Uterus (tissue), 4 donors: Measurements from ENCODE around the gene MMP20. TPM values are rescaled to one million over a fixed set of nuclear protein-coding genes. Genes with fewer than 3 reads are reported as not detected.

Source experiments
- DNase-seq, 2 donors: peaks; one replicate each; pipeline ENCODE4 v3.0.0-alpha.2; 2019 to 2020
- H3K27ac ChIP-seq, 2 donors: fragments of 200-600 bp; sonication (generic); 1 replicate in 1 of 2; 2 replicates in 1 of 2; pipeline ENCODE4 v1.5.1; 2016 to 2018
- H3K27me3 ChIP-seq, 2 donors: fragments of 200-600 bp; sonication (generic); one replicate each; pipeline ENCODE4 v1.5.1; 2018 to 2019; ENCODE audit warnings: control low read depth in 1 of 2
- H3K36me3 ChIP-seq, 2 donors: fragments of 200-600 bp; sonication (generic); one replicate each; pipeline ENCODE4 v1.5.1; 2019; ENCODE audit warnings: control low read depth in 1 of 2
- H3K4me1 ChIP-seq, 2 donors: fragments of 200-600 bp; sonication (generic); one replicate each; pipeline ENCODE4 v1.5.1; 2018 to 2019; ENCODE audit warnings: control low read depth in 1 of 2
- H3K4me3 ChIP-seq, 2 donors: fragments of 200-600 bp; sonication (generic); 1 replicate in 1 of 2; 2 replicates in 1 of 2; pipeline ENCODE4 v1.5.1; 2018 to 2019; ENCODE audit warnings: mild to moderate bottlenecking in 1 of 2
- H3K9me3 ChIP-seq, 2 donors: fragments of 200-600 bp; sonication (generic); one replicate each; pipeline ENCODE4 v1.5.1; 2019; ENCODE audit warnings: control low read depth in 1 of 2
- POLR2A ChIP-seq, 2 donors: fragments of 450-650 bp; IDR thresholded peaks; one replicate each; pipeline ENCODE4 v1.6.1; 2016; ENCODE audit warnings: antibody characterized with exemption in 2 of 2, mild to moderate bottlenecking in 1 of 2, moderate library complexity in 1 of 2
- intact Hi-C: fragments of 100-400 bp; cut with DNase I; formaldehyde crosslinking; loops from one replicate; pipeline ENCODE4 v1.15.1; 2023; ENCODE audit warnings: low total_unique reads
- total RNA-seq, 4 donors: library from RNA; depleted of rRNA in 3 of 4; stranded (reverse); fragments of >200 nt in 3 of 4; gene quantifications; one replicate each; pipeline versions ENCODE4 v1.1.0 to v1.2.4, GENCODE V29; 2014 to 2023
- TF ChIP-seq, protein P1 (sequence below), 4 experiments: fragments of 200-600 bp in 2 of 4; fragments of 450-650 bp in 2 of 4; sonication (generic) in 2 of 4; IDR thresholded peaks; one replicate each; pipeline ENCODE4 v1.5.1; 2016 to 2019; ENCODE audit warnings: antibody characterized with exemption in 4 of 4, mild to moderate bottlenecking in 2 of 4, moderate library complexity in 1 of 4
- donor health status: DM: yes; HTN: yes; CAD: no.

Gene MMP20
- total RNA-seq, 4 donors from 2014 or later, result not detected

DNA sequence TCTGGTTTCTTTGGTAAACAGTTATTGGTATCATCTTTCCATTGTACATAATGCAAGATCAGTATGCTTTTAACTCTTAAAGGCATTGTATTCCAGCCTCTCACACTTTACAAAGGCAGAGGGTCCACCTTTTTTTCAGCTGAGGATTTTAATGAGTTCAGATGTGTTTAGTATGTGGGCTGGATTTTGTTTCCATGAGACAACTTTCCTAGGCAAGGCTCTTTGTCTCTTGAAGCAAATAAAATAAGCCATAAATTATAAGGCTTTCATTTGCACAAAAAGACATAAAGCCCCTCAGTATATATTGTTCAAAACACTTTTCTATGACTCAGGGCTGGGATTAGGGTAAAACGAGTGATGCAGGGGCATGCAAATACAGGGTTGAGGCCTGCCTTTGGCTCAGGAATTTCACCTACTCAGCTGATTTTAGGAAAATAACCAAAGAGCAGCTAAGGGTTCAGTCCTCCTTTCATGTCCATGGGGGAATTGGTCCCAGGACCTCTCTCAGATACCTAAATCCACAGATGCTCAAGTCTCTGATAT lies 7.6 kb downstream of the MMP20 start:
- Histone ChIP-seq H3K27me3 (no peaks in the 10 kb centered on the region), H3K4me1 (no peaks in the 10 kb centered on the region), H3K9me3 (no peaks in the 10 kb centered on the region), H3K36me3 (no peaks in the 10 kb centered on the region), H3K4me3 (no peak overlapping the region), H3K27ac (no peak overlapping the region)
- intact Hi-C loops, result no loop called here
- no peak for DNase-seq
- TF ChIP-seq, protein P1, sequence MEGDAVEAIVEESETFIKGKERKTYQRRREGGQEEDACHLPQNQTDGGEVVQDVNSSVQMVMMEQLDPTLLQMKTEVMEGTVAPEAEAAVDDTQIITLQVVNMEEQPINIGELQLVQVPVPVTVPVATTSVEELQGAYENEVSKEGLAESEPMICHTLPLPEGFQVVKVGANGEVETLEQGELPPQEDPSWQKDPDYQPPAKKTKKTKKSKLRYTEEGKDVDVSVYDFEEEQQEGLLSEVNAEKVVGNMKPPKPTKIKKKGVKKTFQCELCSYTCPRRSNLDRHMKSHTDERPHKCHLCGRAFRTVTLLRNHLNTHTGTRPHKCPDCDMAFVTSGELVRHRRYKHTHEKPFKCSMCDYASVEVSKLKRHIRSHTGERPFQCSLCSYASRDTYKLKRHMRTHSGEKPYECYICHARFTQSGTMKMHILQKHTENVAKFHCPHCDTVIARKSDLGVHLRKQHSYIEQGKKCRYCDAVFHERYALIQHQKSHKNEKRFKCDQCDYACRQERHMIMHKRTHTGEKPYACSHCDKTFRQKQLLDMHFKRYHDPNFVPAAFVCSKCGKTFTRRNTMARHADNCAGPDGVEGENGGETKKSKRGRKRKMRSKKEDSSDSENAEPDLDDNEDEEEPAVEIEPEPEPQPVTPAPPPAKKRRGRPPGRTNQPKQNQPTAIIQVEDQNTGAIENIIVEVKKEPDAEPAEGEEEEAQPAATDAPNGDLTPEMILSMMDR (IDR thresholded peaks at IDR 0.05), result no peak
- no peak for TF ChIP-seq POLR2A (IDR thresholded peaks at IDR 0.05)

DNA sequence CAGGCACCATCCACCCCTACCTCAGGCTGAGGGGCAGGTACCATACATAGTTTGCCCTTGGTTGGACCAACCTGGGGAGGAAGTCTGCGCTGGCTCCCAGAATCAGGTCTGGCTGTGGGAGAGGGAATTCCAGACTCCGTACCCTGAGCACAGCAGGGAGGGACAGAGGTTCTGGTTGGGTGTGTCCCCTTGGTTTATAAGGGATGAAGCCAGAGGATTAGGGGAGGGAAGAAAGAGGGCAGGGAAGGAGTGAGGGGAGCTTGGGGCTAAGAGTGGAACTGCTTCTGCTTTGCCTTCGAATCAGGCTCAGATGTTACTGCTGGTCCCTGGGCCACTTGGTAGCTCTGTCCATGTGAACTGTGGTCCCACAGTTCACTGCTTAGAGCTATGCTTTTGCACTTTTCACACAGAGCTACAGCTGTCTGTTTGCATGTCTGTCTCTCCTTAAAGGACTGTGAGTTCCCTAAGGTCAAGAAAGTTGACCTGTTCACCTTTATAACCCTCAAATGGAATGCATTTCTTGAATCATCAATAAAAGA lies 9.2 kb downstream of the MMP20 start:
- Histone ChIP-seq H3K4me3 (no peak overlapping the region), H3K4me1 (no peaks in the 10 kb centered on the region), H3K27ac (no peak overlapping the region), H3K9me3 (no peaks in the 10 kb centered on the region), H3K36me3 (no peaks in the 10 kb centered on the region), H3K27me3 (no peaks in the 10 kb centered on the region)
- no peak for TF ChIP-seq POLR2A (IDR thresholded peaks at IDR 0.05)
- TF ChIP-seq, protein P1 (IDR thresholded peaks at IDR 0.05), result no peak
- intact Hi-C loops, result no loop called here
- no peak for DNase-seq

GRCh38 chr11:102615077-102615893 lies 9.8 kb downstream of the MMP20 start:
- no peak for DNase-seq
- intact Hi-C loops, result no loop called here
- no peaks in the 10 kb centered on the region for H3K9me3 ChIP-seq
- no peaks in the 10 kb centered on the region for H3K27me3 ChIP-seq
- H3K27ac ChIP-seq, result no peak overlapping the region
- H3K4me3 ChIP-seq, result no peak overlapping the region
- H3K4me1 ChIP-seq, result no peaks in the 10 kb centered on the region
- no peaks in the 10 kb centered on the region for H3K36me3 ChIP-seq
- TF ChIP-seq, protein P1 (IDR thresholded peaks at IDR 0.05), result no peak
- no peak for TF ChIP-seq POLR2A (IDR thresholded peaks at IDR 0.05)

DNA sequence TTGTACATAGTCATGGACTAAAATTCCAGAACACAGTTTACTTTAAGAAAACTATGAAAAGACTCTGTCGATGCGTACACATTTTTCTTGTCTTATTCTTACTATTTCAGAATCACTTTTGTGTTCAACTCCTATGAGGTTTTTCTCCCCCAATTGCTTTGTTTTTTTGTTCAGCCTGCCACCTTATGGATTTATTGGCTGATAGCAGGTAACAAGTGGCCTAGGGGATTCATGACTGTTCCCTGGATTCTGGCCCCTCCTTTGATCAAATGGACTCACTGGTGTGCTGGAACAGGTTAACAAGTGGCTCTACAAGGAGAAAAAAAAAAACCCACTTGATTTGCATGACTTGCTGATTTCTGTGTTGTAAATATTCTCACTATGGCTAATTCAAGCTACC lies 10.6 kb downstream of the MMP20 start:
- no peaks in the 10 kb centered on the region for H3K4me1 ChIP-seq
- H3K4me3 ChIP-seq, result no peak overlapping the region
- H3K36me3 ChIP-seq, result no peaks in the 10 kb centered on the region
- H3K27me3 ChIP-seq, result no peaks in the 10 kb centered on the region
- TF ChIP-seq, protein P1 (IDR thresholded peaks at IDR 0.05), result no peak
- no peak for TF ChIP-seq POLR2A (IDR thresholded peaks at IDR 0.05)
- intact Hi-C loops, result no loop called here
- H3K27ac ChIP-seq, result no peak overlapping the region
- no peaks in the 10 kb centered on the region for H3K9me3 ChIP-seq
- DNase-seq, result no peak

GRCh38 chr11:102614031-102614430 lies 11.1 kb downstream of the MMP20 start:
- no peaks in the 10 kb centered on the region for H3K9me3 ChIP-seq
- H3K27ac ChIP-seq, result no peak overlapping the region
- DNase-seq, result no peak
- H3K36me3 ChIP-seq, result no peaks in the 10 kb centered on the region
- TF ChIP-seq, protein P1 (IDR thresholded peaks at IDR 0.05), result no peak
- no peak for TF ChIP-seq POLR2A (IDR thresholded peaks at IDR 0.05)
- no peak overlapping the region for H3K4me3 ChIP-seq
- H3K27me3 ChIP-seq, result no peaks in the 10 kb centered on the region
- intact Hi-C loops, result no loop called here
- no peaks in the 10 kb centered on the region for H3K4me1 ChIP-seq
